SJCRH30 (cell line): ENCODE data around the gene TBC1D1. TPM values are rescaled to one million over a fixed set of nuclear protein-coding genes. Genes with fewer than 3 reads are reported as not detected.

ENCODE experiments used
- DNase-seq, 2 experiments: peaks; one replicate each; pipeline ENCODE4 v3.0.0-alpha.2; 2015 to 2020
- H3K27ac ChIP-seq: fragments of 250-450 bp; sonication (Bioruptor Pico); 2 replicates; pipeline ENCODE4 v1.5.1; 2020; ENCODE audit warnings: mild to moderate bottlenecking, moderate library complexity
- H3K27me3 ChIP-seq: fragments of 250-450 bp; sonication (Bioruptor Pico); 2 replicates; pipeline ENCODE4 v1.5.1; 2020; ENCODE audit warnings: mild to moderate bottlenecking, moderate library complexity
- H3K36me3 ChIP-seq: fragments of 250-450 bp; sonication (Bioruptor Pico); 2 replicates; pipeline ENCODE4 v1.5.1; 2020; ENCODE audit warnings: mild to moderate bottlenecking, moderate library complexity
- H3K4me1 ChIP-seq: fragments of 250-450 bp; sonication (Bioruptor Pico); 2 replicates; pipeline ENCODE4 v1.5.1; 2020; ENCODE audit warnings: mild to moderate bottlenecking, moderate library complexity
- H3K4me3 ChIP-seq: fragments of 250-450 bp; sonication (Bioruptor Pico); 2 replicates; pipeline ENCODE4 v1.5.1; 2020; ENCODE audit warnings: mild to moderate bottlenecking, moderate library complexity
- H3K9me3 ChIP-seq: fragments of 250-450 bp; sonication (Bioruptor Pico); replicated peaks from 2 replicates; pipeline ENCODE4 v1.5.1; 2020; ENCODE audit warnings: mild to moderate bottlenecking, moderate library complexity
- total RNA-seq: library from RNA; depleted of rRNA; stranded (reverse); fragments of >200 nt; shearing (Covaris generic); gene quantifications from 2 replicates; pipeline ENCODE4 v1.2.3, GENCODE V29; 2014

TBC1D1 gene
- total RNA-seq, 1 experiment from 2014 or later, result 91.1 TPM

DNA sequence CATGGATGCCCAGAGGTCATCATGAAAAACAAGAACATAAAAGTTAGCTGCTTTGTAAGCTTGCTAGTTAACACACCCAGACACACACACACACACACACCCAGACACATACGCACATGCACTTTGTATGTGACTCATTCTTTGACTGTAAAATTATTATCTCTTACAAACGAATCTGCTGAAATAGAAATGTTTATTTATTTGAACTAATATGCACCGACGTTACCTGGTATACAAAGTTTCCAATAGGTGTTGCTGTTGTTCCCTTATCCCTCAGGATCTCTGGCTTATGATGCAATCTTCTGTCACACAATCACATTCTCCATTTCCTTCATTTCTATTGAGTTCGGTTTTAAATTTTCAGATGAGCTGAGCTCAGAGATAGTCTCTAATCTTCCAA lies 278.6 kb downstream of the TBC1D1 start:
- DNase-seq, result no peak
- no peaks in the 10 kb centered on the region for H3K36me3 ChIP-seq
- no peak overlapping the region for H3K27ac ChIP-seq
- H3K4me3 ChIP-seq, result no peak overlapping the region
- H3K4me1 ChIP-seq, result no peaks in the 10 kb centered on the region
- H3K27me3 ChIP-seq, result no peaks in the 10 kb centered on the region
- 0 out of 2 replicates have a peak, but pooled peaks cover under 1% of the 10 kb centered on the region for H3K9me3 ChIP-seq

DNA sequence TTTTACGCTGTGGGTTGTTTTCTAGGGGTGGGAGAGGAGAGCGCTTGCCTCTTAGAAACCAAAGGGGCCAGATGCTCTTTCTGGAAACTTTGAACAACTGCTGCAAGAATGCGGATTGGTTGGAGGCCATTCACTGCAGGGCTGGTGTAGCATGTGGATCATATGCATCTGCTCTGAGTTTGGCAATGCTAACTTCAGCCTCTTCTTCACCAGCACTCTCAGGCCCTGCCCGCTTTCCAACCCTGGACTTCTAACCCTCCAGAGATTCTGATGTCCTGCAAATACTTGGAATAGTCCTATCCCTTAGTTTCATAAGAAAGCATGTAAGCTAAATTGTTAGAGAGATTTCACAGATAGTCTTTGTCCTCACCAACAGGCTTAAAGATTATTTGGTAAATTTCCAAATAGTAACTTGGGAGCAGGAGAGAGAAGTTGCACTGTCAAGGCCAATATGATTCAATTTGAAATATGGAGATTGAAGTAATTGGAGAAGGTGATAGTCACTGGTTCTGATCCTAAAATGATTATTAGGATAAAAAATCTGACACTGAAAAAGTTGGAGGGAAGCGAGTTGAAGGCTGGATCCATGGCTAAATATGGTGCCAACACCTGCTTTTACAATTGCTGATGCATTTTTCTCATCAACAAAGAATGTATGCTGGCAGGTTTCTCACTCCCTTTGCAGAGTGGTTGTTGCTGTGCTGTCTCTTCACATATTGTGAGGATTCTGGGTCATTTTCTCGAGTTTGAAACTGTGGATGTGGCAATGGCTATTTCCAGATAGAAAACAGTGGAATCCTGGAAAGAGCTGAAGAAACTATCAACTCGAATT lies 279.7 kb downstream of the TBC1D1 start:
- DNase-seq, result no peak
- Histone ChIP-seq H3K27ac (no peak overlapping the region), H3K9me3 (no peaks in the 10 kb centered on the region)

DNA sequence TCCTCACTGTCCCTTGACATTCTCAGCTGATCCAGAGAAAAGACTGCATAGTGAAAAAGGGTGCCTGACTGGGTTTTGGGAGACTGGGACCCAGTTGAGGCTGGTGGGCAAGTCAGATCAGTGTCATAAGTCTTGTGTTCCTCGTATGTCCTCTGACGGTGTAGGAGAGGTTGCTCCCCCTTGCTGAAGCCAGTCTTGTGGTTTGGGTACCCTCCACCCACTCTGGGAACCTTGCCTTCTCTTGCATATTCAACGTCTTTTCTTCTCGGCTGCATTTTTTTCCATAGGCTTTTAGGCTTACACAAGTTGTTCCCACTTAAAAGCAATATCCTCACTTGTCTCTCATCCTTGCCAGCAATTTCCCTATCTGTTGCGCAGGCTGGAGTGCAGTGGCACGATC lies 281.2 kb downstream of the TBC1D1 start:
- no peak for DNase-seq
- no peaks in the 10 kb centered on the region for H3K27me3 ChIP-seq
- H3K4me3 ChIP-seq, result no peak overlapping the region
- H3K27ac ChIP-seq, result no peak overlapping the region
- no peaks in the 10 kb centered on the region for H3K9me3 ChIP-seq
- no peaks in the 10 kb centered on the region for H3K36me3 ChIP-seq
- no peaks in the 10 kb centered on the region for H3K4me1 ChIP-seq

More for the DNA sequence above, 279.7 kb downstream of the TBC1D1 start:
- H3K4me3 ChIP-seq, result no peak overlapping the region
- H3K36me3 ChIP-seq, result no peaks in the 10 kb centered on the region
- H3K4me1 ChIP-seq, result no peaks in the 10 kb centered on the region
- no peaks in the 10 kb centered on the region for H3K27me3 ChIP-seq

DNA sequence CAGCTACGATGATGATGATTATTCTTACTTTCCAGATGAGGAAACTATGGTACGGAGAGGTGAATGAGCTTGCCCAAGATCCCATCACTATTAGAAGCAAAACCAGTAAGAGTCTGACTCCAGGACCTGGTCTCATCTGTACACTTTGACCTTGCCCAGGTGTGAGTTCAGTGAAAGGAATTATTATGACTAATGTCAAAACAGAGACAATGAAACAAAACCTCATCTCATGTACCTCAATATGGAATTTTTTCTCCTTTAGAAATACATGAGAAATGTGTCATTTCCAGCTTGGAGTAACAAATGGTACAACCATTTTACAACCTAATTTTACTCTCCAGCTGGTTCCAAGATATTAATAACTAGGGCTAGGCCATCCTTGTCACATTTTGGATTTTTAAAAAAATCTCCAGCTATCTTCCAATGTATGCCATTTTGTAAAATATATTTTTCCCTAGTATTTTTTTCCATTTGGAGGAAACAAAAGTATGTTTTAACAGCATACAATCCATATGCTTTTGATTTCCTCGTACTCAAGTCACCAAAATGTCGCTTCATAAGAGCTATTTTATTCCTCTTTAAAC lies 283.1 kb downstream of the TBC1D1 start:
- Histone ChIP-seq H3K4me3 (no peak overlapping the region), H3K27me3 (no peaks in the 10 kb centered on the region), H3K36me3 (no peaks in the 10 kb centered on the region), H3K27ac (no peak overlapping the region), H3K9me3 (no peaks in the 10 kb centered on the region), H3K4me1 (no peaks in the 10 kb centered on the region)
- no peak for DNase-seq

DNA sequence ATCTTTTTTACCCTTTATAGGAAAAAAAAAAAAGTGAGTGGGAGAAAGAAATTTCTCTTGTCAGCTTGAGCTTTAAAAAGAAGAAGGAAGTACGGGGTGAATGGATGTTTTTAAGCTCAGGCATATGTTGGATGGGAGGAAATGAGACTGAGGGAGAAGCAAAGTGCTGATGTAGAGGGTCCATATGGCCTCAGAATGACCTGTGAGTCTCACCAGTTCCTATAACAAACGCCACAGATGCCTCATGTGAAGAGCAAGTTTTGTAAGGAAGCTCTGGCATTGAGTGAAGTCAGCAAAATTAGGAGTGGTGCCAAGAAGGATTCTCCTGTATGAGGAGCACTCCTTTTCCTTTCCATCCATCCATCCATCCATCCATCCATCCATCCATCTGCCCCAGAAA lies 283.9 kb downstream of the TBC1D1 start:
- Histone ChIP-seq H3K27me3 (no peaks in the 10 kb centered on the region), H3K4me1 (peaks cover 1% of the 10 kb centered on the region; the same call in 1 of the 2 replicates), H3K4me3 (no peak overlapping the region), H3K9me3 (no peaks in the 10 kb centered on the region), H3K36me3 (no peaks in the 10 kb centered on the region), H3K27ac (no peak overlapping the region)
- no peak for DNase-seq

DNA sequence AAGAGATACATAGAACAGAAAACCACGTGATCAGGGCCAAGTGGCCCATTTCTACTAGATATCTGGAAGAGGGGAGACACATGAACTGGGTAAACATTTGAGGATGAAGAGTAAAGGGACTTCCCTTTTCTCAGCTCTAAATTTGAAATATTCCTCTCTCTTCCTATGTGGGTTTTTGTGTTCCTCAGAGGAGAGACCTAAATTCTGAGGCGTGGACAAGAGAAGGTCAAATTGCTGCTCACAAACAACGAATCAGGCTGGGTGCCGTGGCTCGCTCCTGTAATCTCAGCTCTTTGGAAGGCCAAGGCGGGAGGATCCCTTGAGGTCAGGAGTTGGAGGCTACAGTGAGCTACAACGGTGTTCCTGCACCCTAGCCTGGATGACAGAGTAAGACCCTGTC lies 285.3 kb downstream of the TBC1D1 start:
- Histone ChIP-seq H3K27me3 (no peaks in the 10 kb centered on the region), H3K4me1 (peaks cover 5% of the 10 kb centered on the region; the same call in 1 of the 2 replicates), H3K27ac (no peak overlapping the region), H3K36me3 (no peaks in the 10 kb centered on the region), H3K9me3 (no peaks in the 10 kb centered on the region), H3K4me3 (no peak overlapping the region)
- no peak for DNase-seq

DNA sequence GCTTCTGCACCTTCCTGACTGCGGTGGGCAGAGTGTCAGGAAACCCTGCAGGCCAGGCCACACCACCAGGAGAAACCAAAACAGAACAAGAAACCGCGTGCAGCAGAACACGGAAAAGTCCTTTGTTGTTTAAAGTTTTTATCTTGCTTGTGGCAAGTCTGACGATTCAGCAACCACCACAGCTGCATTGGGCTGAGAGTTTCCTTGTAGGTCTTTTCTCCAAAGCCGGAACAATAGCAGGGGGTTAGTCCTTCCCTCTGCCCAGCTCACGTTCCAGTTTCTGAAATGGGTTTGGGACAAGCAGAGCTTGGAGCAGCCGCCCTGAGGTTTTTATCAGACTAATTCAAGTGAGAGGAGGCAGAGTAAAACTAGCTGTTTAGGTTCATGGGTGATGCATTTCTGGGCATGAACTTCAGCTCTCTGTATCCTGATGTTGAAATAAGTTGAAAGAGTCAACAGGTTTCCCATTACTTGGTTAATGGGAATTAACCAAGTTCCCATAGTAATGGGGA lies 286.2 kb downstream of the TBC1D1 start:
- H3K4me1 ChIP-seq, result peaks cover 5% of the 10 kb centered on the region; the same call in 1 of the 2 replicates
- no peak overlapping the region for H3K27ac ChIP-seq
- no peak overlapping the region for H3K4me3 ChIP-seq
- DNase-seq, result peak in 1 of 2 experiments; percentile 31
- no peaks in the 10 kb centered on the region for H3K27me3 ChIP-seq
- H3K9me3 ChIP-seq, result no peaks in the 10 kb centered on the region
- H3K36me3 ChIP-seq, result no peaks in the 10 kb centered on the region

DNA sequence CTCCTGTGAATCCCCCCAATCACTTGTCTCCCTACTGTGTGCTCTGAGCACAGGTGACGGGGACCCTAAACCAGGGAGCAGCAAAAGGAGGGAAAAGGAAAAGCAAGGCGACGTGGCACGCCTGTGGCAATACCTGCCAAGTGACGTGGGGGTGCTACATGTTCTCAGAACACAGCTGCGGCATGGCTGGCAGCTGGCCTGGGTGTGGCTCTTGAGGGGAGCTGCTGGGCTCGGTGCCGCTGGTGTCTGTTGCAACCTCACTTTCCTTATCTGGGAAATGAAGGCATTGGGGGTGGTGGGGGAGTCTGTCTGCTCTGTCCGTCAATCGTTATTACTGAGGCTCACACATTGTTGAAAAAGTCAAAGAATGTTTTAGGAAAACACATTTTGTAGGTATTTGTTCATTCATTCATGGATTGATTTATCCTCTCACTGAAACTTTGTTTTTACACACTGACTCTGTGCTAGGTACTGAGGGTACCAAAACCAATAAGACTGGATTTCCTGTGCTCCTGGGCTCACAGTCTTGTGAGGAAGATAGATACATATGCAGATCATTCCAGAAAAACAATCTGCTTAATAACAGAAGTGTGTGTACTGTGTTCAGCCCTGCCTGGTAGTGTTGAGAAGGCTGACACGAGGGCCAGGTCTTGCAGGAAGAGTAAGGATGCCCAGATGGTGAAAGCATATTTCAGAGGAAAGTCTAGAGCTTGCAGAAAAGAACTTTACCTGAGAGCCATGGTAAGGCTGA lies 286.9 kb downstream of the TBC1D1 start:
- Histone ChIP-seq H3K9me3 (no peaks in the 10 kb centered on the region), H3K36me3 (no peaks in the 10 kb centered on the region), H3K4me3 (no peak overlapping the region), H3K27me3 (no peaks in the 10 kb centered on the region), H3K4me1 (peaks cover 5% of the 10 kb centered on the region; the same call in 1 of the 2 replicates), H3K27ac (no peak overlapping the region)
- peak in 1 of 2 experiments; percentile 36 for DNase-seq

DNA sequence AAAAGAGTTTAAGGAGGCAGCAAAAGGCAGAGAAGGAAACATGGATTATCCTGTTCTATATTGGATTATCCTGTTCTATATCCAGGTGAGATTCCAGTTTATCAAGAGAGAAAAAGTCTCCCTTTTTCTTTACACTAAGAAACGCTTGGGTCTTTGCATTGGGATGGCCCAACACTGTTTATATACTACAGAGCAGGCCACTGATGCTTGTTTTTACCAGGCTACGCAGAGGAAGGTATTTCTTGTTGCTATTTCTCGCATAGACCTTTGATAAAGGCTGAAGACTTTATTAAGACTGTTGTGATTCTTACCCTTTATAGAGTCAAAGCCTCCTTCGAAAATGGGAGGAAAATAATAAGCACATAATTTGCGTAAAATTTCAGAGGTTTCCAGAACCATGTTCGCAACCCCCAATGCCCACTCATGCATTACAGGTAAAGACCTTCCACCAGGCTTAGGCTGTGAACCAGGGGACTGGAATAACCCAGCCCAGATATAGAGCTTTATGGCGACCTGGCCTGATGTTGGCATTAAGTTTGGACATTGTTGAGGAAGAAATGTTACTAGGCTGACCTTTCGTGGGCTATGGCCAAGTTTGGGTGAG lies 287.6 kb downstream of the TBC1D1 start:
- DNase-seq, result no peak
- Histone ChIP-seq H3K27ac (no peak overlapping the region), H3K27me3 (no peaks in the 10 kb centered on the region), H3K4me3 (no peak overlapping the region), H3K4me1 (peaks cover 5% of the 10 kb centered on the region; the same call in 1 of the 2 replicates), H3K36me3 (no peaks in the 10 kb centered on the region), H3K9me3 (no peaks in the 10 kb centered on the region)

DNA sequence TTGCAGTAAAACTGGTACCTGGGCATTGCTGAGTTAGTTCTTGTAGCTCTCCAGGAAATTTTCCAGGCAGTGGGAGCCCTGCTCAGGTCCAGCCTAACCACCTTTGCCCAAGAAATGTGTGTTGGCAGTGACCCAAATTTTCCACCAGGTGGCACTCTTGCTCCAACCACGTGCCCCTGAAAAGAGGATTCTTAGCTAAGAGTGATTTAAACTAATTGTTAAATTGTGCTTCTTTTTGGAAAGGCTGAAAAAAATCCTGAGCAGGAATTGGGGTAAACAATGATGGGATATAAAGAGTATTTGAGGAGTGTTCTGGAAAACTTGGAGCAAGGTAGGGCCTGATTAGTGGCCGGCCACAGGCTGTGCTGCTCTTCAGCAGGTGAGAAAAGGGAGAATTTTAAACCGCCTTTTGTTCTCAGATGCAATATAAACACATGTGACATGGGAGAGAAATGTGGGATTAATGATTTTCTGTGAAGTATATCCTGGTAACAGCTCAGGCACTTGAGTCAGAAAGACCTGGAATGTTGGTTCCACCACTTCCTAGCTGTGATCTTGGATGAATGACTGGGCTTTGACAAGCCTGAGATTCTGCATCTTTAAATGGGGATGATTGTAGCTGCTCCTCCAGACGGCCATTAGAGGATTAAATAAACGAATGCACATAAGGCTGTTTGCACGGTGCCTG lies 288.9 kb downstream of the TBC1D1 start:
- no peak overlapping the region for H3K27ac ChIP-seq
- no peak overlapping the region for H3K4me3 ChIP-seq
- H3K9me3 ChIP-seq, result no peaks in the 10 kb centered on the region
- H3K27me3 ChIP-seq, result no peaks in the 10 kb centered on the region
- H3K4me1 ChIP-seq, result peaks cover 5% of the 10 kb centered on the region; the same call in 1 of the 2 replicates
- H3K36me3 ChIP-seq, result no peaks in the 10 kb centered on the region
- peak; percentile 55 to 85 for DNase-seq

DNA sequence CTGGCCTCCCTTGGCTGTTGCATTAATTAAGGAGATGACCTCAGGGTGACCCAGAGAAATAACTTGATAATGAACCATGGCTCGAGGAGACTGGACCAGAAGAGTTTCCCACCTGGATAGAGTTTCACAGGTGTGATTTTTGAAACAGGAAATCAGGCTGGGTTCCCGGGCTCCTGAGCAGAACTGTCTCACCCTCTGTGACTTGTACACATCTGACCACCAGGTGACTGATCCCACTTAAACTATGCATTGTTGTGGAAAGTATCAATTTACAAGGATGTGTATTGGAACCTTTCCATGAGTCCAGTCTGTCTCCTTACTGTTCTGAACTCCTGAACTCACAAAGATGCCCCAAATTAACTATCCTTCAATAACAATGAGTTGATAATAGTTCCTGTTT lies 289.6 kb downstream of the TBC1D1 start:
- Histone ChIP-seq H3K4me3 (no peak overlapping the region), H3K4me1 (peaks cover 5% of the 10 kb centered on the region; the same call in 1 of the 2 replicates), H3K9me3 (no peaks in the 10 kb centered on the region), H3K36me3 (no peaks in the 10 kb centered on the region), H3K27me3 (no peaks in the 10 kb centered on the region), H3K27ac (no peak overlapping the region)
- no peak for DNase-seq

DNA sequence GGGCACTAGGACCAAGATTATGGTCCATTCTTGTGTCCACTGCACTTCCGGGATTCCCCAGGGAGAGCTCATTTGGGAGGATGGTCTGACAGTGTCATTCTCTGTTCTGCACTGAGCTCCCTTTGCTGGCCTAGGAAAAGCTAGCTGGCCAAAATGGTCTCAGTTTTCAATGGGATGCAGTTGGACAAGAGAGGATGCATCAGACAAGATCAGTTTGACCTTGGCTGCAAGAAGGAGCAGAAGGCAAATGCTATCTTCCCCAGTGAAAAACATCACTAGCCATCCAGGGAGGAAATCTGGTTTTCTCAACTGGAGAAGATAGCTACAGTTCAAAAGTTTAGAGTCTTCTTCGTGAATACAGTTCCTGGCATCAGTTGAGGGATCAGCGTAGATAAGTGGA lies 290.4 kb downstream of the TBC1D1 start:
- DNase-seq, result no peak
- H3K27ac ChIP-seq, result no peak overlapping the region
- H3K9me3 ChIP-seq, result no peaks in the 10 kb centered on the region
- H3K27me3 ChIP-seq, result no peaks in the 10 kb centered on the region
- H3K4me3 ChIP-seq, result no peak overlapping the region
- H3K36me3 ChIP-seq, result no peaks in the 10 kb centered on the region
- peaks cover 5% of the 10 kb centered on the region; the same call in 1 of the 2 replicates for H3K4me1 ChIP-seq

DNA sequence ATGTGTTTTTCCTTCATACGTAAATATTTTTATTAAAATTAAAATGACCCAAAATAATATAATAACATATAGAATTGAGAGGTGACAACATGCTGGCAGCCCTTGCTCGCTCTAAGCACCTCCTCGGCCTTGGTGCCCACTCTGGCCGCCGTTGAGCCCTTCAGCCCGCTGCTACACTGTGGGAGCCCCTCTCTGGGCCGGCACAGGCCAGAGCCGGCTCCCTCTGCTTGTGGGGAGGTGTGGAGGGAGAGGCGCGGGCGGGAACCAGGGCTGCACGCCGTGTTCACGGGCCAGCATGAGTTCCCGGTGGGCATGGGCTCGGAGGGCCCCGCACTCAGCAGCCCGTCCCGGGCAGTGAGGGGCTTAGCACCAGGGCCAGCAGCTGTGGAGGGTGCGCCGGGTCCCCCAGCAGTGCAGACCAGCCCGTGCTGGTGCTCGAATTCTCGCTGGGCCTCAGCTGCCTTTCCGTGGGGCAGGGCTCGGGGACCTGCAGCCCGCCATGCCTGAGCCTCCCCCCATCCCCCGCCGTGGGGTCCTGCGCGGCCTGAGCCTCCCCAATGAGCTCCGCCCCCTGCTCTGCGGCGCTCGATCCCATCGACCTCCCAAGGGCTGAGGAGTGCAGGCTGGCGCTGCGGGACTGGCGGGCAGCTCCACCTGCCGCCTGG lies 291.6 kb downstream of the TBC1D1 start:
- DNase-seq, result no peak
- no peaks in the 10 kb centered on the region for H3K36me3 ChIP-seq
- H3K27ac ChIP-seq, result no peak overlapping the region
- peaks cover 5% of the 10 kb centered on the region; the same call in 1 of the 2 replicates for H3K4me1 ChIP-seq
- no peaks in the 10 kb centered on the region for H3K9me3 ChIP-seq
- H3K4me3 ChIP-seq, result no peak overlapping the region
- no peaks in the 10 kb centered on the region for H3K27me3 ChIP-seq
